SK-N-MC (cell line): ENCODE results near the gene TPP1.

Experiments used
- DNase-seq: peaks from one replicate; pipeline ENCODE4 v3.0.0-alpha.2; 2011; ENCODE audit warnings: low read depth, low spot score
- H3K27ac ChIP-seq: fragments of 200-600 bp; sonication (generic); 2 replicates; pipeline ENCODE4 v1.5.1; 2016; ENCODE audit warnings: mixed run types
- H3K36me3 ChIP-seq: fragments of 200-600 bp; sonication (generic); 2 replicates; pipeline ENCODE4 v1.6.1; 2017; ENCODE audit warnings: antibody characterized with exemption, low read length, mixed read lengths; ENCODE audit not compliant: insufficient read depth
- H3K4me3 ChIP-seq: fragments of 200-600 bp; sonication (generic); 2 replicates; pipeline ENCODE4 v1.5.1; 2016
- H3K9ac ChIP-seq: fragments of 200-600 bp; sonication (generic); 2 replicates; pipeline ENCODE4 v1.8.0; 2017; ENCODE audit warnings: mixed run types, mixed read lengths; ENCODE audit not compliant: insufficient read length
- H3K9me3 ChIP-seq: fragments of 200-600 bp; sonication (generic); 2 replicates; pipeline ENCODE4 v1.6.1; 2017; ENCODE audit warnings: low read depth, mild to moderate bottlenecking, antibody characterized with exemption, low read length, moderate library complexity, mixed read lengths
- EZH2 ChIP-seq: fragments of 200-600 bp; sonication (generic); IDR thresholded peaks from one replicate; pipeline ENCODE4 v1.6.1; 2017; ENCODE audit warnings: antibody characterized with exemption
- FOXP2 ChIP-seq: optimal IDR thresholded peaks from 2 replicates; pipeline ENCODE3; 2011; ENCODE audit warnings: mild to moderate bottlenecking, moderate library complexity; ENCODE audit not compliant: insufficient read depth; ENCODE audit errors: extremely low read length, control extremely low read depth
- POLR2AphosphoS5 ChIP-seq: IDR thresholded peaks from 2 replicates; pipeline ENCODE4 v1.6.1; 2012; ENCODE audit warnings: mild to moderate bottlenecking, low read depth, low read length, borderline replicate concordance

Gene TPP1

DNA sequence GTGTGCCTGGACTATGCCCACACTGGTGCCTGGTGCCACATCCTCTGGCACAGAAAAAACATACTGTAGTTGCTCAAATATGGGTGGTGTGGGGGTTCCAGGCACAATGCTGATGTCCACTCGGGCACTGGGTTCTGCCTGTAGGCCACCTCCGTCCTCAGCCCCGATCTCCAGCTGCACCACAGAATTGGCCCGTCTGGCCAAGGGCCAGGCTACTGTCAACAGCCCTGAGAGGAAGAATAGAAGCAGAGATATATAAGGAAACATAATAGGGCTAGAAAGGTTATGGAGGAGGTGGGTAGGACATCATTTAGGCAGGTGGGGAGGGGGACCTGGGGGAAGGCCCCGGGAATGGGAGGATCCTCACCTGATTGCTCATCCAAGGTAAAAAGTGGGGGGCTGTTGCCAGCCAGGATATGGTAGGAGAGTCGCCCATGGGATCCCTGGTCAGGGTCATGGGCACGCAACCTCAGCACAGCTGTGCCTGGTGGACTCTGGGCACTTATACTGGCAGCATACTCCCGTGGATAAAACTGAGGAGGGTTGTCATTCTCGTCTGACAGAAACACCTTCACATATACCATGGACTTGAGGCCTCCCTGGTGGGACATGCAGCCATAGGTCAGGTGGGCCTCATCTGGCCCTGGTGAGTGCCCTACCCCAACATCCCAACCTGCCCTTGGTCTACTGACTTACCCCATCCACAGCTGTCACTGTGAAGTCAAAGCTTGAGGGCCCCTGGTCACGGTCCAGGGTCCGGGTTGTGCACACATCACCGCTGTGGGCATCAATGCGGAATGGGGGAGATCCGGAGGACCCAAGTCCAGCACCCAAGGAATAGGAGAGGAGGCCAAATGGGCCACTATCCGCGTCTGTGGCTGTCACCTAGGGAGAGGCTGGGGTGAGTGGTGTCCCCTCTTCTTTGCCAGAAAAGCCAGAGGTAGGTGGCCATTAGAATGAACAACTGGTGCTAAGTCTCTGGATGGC lies 14.5 kb upstream of the TPP1 start:
- H3K9ac ChIP-seq = no peak overlapping the region
- DNase-seq = no peak
- H3K9me3 ChIP-seq = no peaks in the 10 kb centered on the region
- TF ChIP-seq EZH2 = no peak
- no peak for TF ChIP-seq POLR2AphosphoS5
- no peak for TF ChIP-seq FOXP2
- H3K4me3 ChIP-seq = no peak overlapping the region
- no peak overlapping the region for H3K27ac ChIP-seq
- peaks cover 81% of the 10 kb centered on the region for H3K36me3 ChIP-seq

GRCh38 chr11:6632116-6633073 lies 13.2 kb upstream of the TPP1 start:
- Histone ChIP-seq H3K36me3 (peaks cover 84% of the 10 kb centered on the region), H3K9ac (no peak overlapping the region), H3K9me3 (no peaks in the 10 kb centered on the region), H3K27ac (no peak overlapping the region), H3K4me3 (no peak overlapping the region)
- no peak for TF ChIP-seq POLR2AphosphoS5
- TF ChIP-seq FOXP2 = no peak
- no peak for TF ChIP-seq EZH2
- no peak for DNase-seq

DNA sequence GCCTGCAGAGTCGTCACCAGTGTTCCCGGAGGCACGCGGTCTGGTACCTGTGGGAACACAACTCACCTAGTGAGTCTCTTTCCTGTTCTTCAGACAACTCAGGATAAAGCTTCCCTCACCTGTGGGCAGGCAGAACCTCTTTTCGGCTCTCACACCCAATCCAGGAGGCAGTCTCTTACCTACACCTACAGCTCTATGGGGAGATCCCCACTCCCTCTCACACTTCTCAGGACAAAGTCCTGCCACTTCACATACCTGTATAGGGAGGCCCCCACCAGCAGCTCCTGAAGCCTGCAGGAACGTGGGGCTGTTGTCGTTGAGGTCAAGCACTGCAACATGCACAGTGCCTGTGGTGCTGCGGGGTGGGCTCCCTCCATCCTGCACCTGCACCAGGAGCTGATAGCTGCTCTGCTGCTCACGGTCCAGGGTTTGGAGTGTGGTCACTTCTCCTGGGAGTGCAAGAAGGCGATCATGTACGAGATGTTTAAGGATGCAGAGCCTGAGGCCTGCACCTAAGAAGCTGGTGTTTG lies 12.2 kb upstream of the TPP1 start:
- Histone ChIP-seq H3K4me3 (no peak overlapping the region), H3K36me3 (peaks cover 85% of the 10 kb centered on the region), H3K9me3 (no peaks in the 10 kb centered on the region), H3K9ac (no peak overlapping the region), H3K27ac (no peak overlapping the region)
- no peak for DNase-seq
- TF ChIP-seq POLR2AphosphoS5 (no peak), EZH2 (no peak), FOXP2 (no peak)

DNA sequence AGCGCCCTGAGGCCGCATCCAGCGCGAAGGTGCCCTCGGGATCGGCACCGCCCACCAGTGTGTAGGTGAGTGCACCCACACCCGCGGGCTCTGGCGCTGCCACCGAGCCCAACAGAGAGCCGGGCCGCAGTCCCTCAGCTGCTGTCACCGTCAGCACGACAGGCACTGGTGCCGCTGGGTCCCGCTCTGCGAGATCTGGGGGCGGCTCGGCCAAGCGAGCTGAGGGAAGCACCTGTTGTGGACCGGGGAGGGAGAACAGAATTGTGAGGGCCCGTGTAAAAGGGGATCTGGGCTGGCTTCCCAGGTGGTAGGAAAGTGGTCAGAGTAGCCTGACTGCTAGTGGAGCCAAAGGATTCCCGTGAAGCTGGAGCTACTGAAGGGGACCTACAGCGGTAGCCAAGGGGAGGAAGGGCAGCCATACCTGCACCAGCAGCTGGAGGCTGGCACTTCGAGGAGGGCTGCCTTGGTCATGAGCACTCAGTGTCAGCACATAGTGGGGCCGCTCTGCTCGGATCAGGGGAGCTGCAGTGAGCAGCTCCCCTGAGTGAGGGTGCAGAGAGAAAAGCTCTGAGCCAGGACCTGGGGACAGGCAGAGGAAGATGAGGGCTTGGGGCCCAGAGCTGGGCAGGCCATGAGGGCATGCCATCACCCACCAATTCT lies 11.5 kb upstream of the TPP1 start:
- no peak overlapping the region for H3K27ac ChIP-seq
- no peak overlapping the region for H3K9ac ChIP-seq
- TF ChIP-seq FOXP2 (no peak), EZH2 (no peak), POLR2AphosphoS5 (no peak)
- no peak overlapping the region for H3K4me3 ChIP-seq
- DNase-seq = no peak
- H3K36me3 ChIP-seq = peaks cover 89% of the 10 kb centered on the region
- no peaks in the 10 kb centered on the region for H3K9me3 ChIP-seq

GRCh38 chr11:6629892-6630631 lies 10.8 kb upstream of the TPP1 start:
- no peak for DNase-seq
- TF ChIP-seq FOXP2 = no peak
- no peak for TF ChIP-seq POLR2AphosphoS5
- TF ChIP-seq EZH2 = no peak
- Histone ChIP-seq H3K9ac (no peak overlapping the region), H3K36me3 (peaks cover 93% of the 10 kb centered on the region), H3K9me3 (no peaks in the 10 kb centered on the region), H3K27ac (no peak overlapping the region), H3K4me3 (no peak overlapping the region)

- Histone ChIP-seq H3K9ac (no peak overlapping the region), H3K36me3 (peaks cover 95% of the 10 kb centered on the region), H3K27ac (no peak overlapping the region), H3K4me3 (no peak overlapping the region), H3K9me3 (no peaks in the 10 kb centered on the region)
- no peak for DNase-seq
- no peak for TF ChIP-seq FOXP2
- TF ChIP-seq EZH2 = no peak
- TF ChIP-seq POLR2AphosphoS5 = no peak
Measured at GRCh38 chr11:6629573-6629891, 10.3 kb upstream of the TPP1 start.

DNA sequence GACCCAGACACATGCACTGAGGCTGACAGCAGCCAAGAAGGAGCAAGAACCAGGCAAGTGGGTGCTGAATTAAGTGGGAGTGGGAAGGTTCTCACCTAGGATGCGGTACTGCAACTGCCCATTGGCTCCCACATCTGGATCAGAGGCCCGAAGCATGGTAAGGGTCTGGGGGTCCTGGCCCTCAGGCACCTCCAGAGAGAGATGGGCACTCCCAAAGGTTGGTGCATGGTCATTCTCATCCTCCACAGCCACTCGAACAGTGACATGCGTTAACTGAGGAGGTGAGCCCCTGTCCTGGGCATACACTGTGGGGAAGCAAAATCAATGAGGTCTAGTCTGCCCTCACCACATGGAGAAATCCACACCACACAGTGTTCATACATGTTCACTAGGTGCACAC lies 9.3 kb upstream of the TPP1 start:
- no peak overlapping the region for H3K27ac ChIP-seq
- no peak for DNase-seq
- H3K9ac ChIP-seq = no peak overlapping the region
- TF ChIP-seq FOXP2 (no peak), EZH2 (no peak), POLR2AphosphoS5 (no peak)
- no peak overlapping the region for H3K4me3 ChIP-seq
- H3K9me3 ChIP-seq = no peaks in the 10 kb centered on the region
- peaks cover 93% of the 10 kb centered on the region for H3K36me3 ChIP-seq

DNA sequence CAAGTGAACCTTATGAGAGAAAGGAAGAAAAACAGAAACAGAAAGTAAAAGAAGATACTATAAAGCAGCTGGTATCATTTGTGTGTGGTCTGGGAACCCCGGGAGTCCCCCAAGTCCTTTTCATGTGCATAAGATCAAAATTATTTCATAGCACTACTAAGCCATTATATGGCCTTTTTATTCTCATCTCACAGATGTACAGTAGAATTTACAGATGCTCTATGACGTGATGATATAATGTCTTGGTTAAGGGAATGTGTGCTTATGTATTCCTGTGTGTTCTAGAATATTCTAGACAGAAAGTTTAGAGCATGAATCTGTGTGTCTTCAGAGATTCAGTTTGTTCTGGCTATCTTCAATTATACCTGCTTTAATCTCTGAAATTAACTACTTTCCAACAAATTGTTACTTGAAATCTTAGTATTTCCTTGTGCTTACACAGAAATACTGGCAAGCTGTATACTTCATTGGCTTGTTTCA lies 8.6 kb upstream of the TPP1 start:
- no peak for TF ChIP-seq POLR2AphosphoS5
- TF ChIP-seq FOXP2 = no peak
- TF ChIP-seq EZH2 = no peak
- peaks cover 86% of the 10 kb centered on the region for H3K36me3 ChIP-seq
- no peaks in the 10 kb centered on the region for H3K9me3 ChIP-seq
- no peak overlapping the region for H3K4me3 ChIP-seq
- no peak for DNase-seq
- no peak overlapping the region for H3K9ac ChIP-seq
- H3K27ac ChIP-seq = no peak overlapping the region
